CD4-positive, CD25-positive, alpha-beta regulatory T cell (primary cell): ENCODE measurements around the gene TMEM132A. TPM values are rescaled to one million over a fixed set of nuclear protein-coding genes. Genes with fewer than 3 reads are reported as not detected.
A peak's percentile ranks its signal among the peaks of the same experiment; 100 is the strongest.

Experiments used
- ATAC-seq, 2 donors: fragments of 150-1000 bp; cut with Tn5 transposase; one replicate each; pipeline ENCODE4 v1.10.0; 2021; ENCODE audit warnings: low read depth in 2 of 2, moderate number of reproducible peaks in 2 of 2, moderate library complexity in 1 of 2
- DNase-seq, 3 donors: peaks; one replicate each; pipeline versions ENCODE4 v3.0.0 to v3.0.0-alpha.2; 2012 to 2022; ENCODE audit warnings: mixed read lengths in 1 of 3
- H3K27ac ChIP-seq: one replicate; pipeline ENCODE4 v1.7.0; 2013; ENCODE audit warnings: mild to moderate bottlenecking, low read length; ENCODE audit not compliant: insufficient read depth, poor library complexity, severe bottlenecking
- H3K27me3 ChIP-seq: one replicate; pipeline ENCODE4 v1.7.0; 2013; ENCODE audit warnings: low read length; ENCODE audit not compliant: control insufficient read depth, insufficient read depth
- H3K36me3 ChIP-seq: one replicate; pipeline ENCODE4 v1.7.0; 2013; ENCODE audit warnings: mild to moderate bottlenecking, low read length, moderate library complexity; ENCODE audit not compliant: control insufficient read depth, insufficient read depth
- H3K4me1 ChIP-seq: 2 replicates; pipeline ENCODE4 v1.7.0; 2013; ENCODE audit warnings: mild to moderate bottlenecking, low read length; ENCODE audit not compliant: insufficient read depth, control insufficient read depth, poor library complexity, severe bottlenecking
- H3K4me3 ChIP-seq: one replicate; pipeline ENCODE4 v1.7.0; 2013; ENCODE audit warnings: low read depth, mild to moderate bottlenecking, low read length, moderate library complexity
- H3K9me3 ChIP-seq, 2 experiments: 1 replicate in 1 of 2; 2 replicates in 1 of 2; pipeline ENCODE4 v1.7.0; 2013; ENCODE audit warnings: low read length in 2 of 2, mild to moderate bottlenecking in 1 of 2, moderate library complexity in 1 of 2; ENCODE audit not compliant: control insufficient read depth in 2 of 2
- H3K27ac Mint-ChIP-seq, 3 donors: one replicate each; pipeline ENCODE4 v1.8.0; 2020 to 2022; ENCODE audit warnings: mild to moderate bottlenecking in 3 of 3, mixed read lengths in 3 of 3, moderate library complexity in 2 of 3
- H3K27me3 Mint-ChIP-seq: one replicate; pipeline ENCODE4 v1.8.0; 2022; ENCODE audit warnings: mild to moderate bottlenecking, mixed read lengths
- H3K36me3 Mint-ChIP-seq: one replicate; pipeline ENCODE4 v1.8.0; 2020; ENCODE audit warnings: mixed read lengths
- H3K4me1 Mint-ChIP-seq, 4 donors: one replicate each; pipeline ENCODE4 v1.8.0; 2020 to 2022; ENCODE audit warnings: mixed read lengths in 4 of 4, mild to moderate bottlenecking in 1 of 4
- H3K4me3 Mint-ChIP-seq, 4 donors: one replicate each; pipeline ENCODE4 v1.8.0; 2020 to 2022; ENCODE audit warnings: mild to moderate bottlenecking in 4 of 4, mixed read lengths in 4 of 4, moderate library complexity in 3 of 4
- H3K9me3 Mint-ChIP-seq, 7 donors: one replicate each; pipeline ENCODE4 v1.8.0; 2020 to 2022; ENCODE audit warnings: mixed read lengths in 7 of 7, mild to moderate bottlenecking in 3 of 7, moderate library complexity in 2 of 7
- polyA plus RNA-seq, 4 donors: library from polyadenylated mRNA; unstranded; fragments of 300-500 nt; fragmentation: Illumina TruSeq; gene quantifications; one replicate each; pipeline ENCODE4 v1.2.3, GENCODE V29; 2021
- total RNA-seq: library from RNA; stranded (reverse); gene quantifications from one replicate; pipeline ENCODE4 v1.2.3, GENCODE V29; 2022

Gene TMEM132A
- total and polyA plus RNA-seq, 5 donors from 2014 or later: not detected

DNA sequence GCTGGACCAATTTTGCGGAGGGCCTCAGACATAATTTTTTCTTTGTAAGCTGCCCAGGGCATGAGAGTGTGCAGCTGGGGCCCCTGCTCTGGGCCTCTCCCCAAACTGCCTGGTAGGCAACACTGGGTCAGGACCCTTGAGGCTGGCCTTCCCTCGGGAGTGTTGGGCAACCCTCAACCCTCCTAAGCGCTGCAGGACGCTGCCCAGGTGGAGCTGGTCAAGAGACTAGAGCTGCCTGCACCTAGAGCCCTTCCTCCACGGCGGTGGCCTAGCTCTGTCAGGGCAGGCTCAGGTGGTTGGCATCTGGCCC is 505 bp upstream of the TMEM132A start:
- no peak overlapping the region for H3K4me3 ChIP-seq

DNA sequence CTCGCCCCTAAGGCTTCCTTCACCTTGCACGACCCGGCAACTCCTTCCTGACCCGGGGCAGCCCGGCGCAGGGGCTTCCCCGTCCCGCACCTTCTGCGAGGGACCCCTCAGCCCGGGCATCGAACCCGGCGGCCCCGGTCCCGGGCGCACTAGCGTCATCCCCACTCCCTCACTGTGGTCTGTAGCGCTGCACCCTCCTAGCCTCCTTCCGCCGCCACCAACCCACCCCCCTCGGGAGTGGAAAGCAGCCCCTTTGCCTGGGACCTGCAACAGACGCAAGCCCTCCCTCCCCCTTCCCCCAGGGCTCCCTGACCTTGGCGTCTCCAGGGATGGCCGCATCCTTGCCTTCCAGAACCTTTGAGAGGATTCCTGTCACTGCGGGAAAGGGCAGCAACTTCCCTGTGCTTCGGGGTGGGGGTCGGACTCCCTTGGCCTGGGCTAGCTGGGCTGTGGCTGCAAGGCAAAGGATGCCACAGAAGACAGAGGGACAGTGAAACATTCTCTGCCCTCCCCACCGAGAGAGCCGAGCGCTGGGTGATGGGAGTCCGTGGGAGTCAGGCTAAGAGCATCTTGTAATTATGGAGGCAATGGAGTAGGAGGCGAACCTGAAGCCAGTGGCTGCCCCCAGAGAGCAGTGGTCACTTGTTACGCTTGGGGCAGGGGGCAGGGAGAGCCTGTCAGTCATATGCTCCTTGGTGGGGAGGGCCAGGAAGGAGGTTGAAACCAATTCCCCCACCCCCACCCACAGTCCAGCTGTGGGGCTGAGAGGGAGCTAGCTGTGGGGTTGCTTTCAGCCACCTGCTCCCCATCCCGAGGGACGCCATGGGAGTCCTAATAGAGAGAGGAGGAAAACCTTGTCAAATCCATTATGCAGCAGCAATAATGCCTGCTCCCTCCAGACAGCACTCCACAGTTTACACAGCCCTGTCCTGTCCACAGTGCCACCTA is 920 bp downstream of the TMEM132A start:
- Mint-ChIP-seq H3K4me3 (peak overlapping the region; percentile 43 to 72 (median 57)), H3K27ac (peak overlapping the region in 1 of 3 donors; percentile 69), H3K9me3 (no peaks in the 10 kb centered on the region), H3K27me3 (peaks cover 30% of the 10 kb centered on the region), H3K4me1 (peaks cover 0 to 16% (median 8%) of the 10 kb centered on the region in 4 donors), H3K36me3 (peaks cover 27% of the 10 kb centered on the region)
- Histone ChIP-seq H3K36me3 (peaks cover 35% of the 10 kb centered on the region), H3K4me1 (peaks cover 21% of the 10 kb centered on the region), H3K27ac (no peak overlapping the region), H3K9me3 (no peaks in the 10 kb centered on the region), H3K27me3 (peaks cover 8% of the 10 kb centered on the region), H3K4me3 (no peak overlapping the region)
- ATAC-seq (no peak), DNase-seq (no peak)

More for the DNA sequence above, 505 bp upstream of the TMEM132A start:
- ATAC-seq: no peak
- Histone ChIP-seq H3K27ac (no peak overlapping the region), H3K27me3 (peaks cover 5% of the 10 kb centered on the region), H3K36me3 (peaks cover 45% of the 10 kb centered on the region), H3K9me3 (no peaks in the 10 kb centered on the region), H3K4me1 (peaks cover 21% of the 10 kb centered on the region)
- Mint-ChIP-seq H3K36me3 (peaks cover 36% of the 10 kb centered on the region), H3K9me3 (no peaks in the 10 kb centered on the region), H3K27ac (no peak overlapping the region), H3K27me3 (peaks cover 30% of the 10 kb centered on the region), H3K4me3 (peak overlapping the region in 3 of 4 donors; percentile 30 to 70 (median 67)), H3K4me1 (peaks cover 0 to 25% (median 8%) of the 10 kb centered on the region in 4 donors)
- no peak for DNase-seq

DNA sequence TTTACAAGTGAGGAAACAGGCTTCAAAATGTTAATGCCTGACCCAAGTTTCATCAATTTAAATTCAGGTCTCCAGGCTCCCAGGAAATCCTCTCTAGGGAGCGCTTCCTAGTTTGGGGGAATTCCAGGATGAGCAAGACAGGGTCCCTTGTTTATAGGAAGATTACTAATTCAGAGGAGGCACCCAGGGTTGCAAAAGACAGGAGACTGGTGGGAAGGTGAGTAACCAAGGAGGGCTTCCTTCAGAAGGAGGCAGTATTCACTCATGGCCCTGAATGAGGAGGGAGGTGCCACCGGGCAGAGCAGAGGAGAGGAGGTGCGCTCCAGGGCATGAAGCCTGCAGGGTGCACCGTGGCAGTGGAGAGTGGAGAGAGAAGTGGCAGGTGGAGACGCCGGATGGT is 1.6 kb downstream of the TMEM132A start:
- H3K36me3 Mint-ChIP-seq: peaks cover 20% of the 10 kb centered on the region
- H3K4me1 Mint-ChIP-seq: peaks cover 0 to 15% (median 6%) of the 10 kb centered on the region in 4 donors
- Histone ChIP-seq H3K4me3 (no peak overlapping the region), H3K9me3 (no peaks in the 10 kb centered on the region), H3K27me3 (peaks cover 8% of the 10 kb centered on the region), H3K27ac (no peak overlapping the region), H3K36me3 (peaks cover 28% of the 10 kb centered on the region), H3K4me1 (peaks cover 21% of the 10 kb centered on the region)
- no peaks in the 10 kb centered on the region for H3K9me3 Mint-ChIP-seq
- DNase-seq: no peak
- H3K27ac Mint-ChIP-seq: peak overlapping the region in 1 of 3 donors; percentile 15
- H3K4me3 Mint-ChIP-seq: peak overlapping the region in 2 of 4 donors; percentile 61 to 75
- ATAC-seq: no peak
- peaks cover 33% of the 10 kb centered on the region for H3K27me3 Mint-ChIP-seq

DNA sequence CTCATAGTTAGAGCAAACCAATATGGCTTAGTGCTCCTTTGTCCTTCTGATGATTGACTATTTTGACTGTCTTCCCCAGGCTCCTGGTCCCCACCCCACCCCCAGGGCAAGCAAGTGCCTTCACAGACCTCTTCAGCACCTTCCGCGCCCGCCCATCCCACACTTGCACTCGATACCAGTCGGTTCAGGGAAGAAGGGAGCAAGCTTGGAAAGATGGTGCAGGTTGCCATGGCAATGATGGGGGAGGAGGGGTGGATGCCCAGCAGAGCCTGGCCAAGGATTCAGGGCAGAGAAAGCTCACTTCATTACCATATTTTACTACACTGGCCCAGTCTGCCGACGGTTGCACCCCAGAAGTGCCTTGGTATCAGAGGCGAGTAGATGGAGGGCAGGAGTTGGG is 2.2 kb downstream of the TMEM132A start:
- ATAC-seq: no peak
- H3K4me1 Mint-ChIP-seq: peaks cover 0 to 15% (median 6%) of the 10 kb centered on the region in 4 donors
- no peak for DNase-seq
- peaks cover 16% of the 10 kb centered on the region for H3K36me3 Mint-ChIP-seq
- H3K27me3 Mint-ChIP-seq: peaks cover 34% of the 10 kb centered on the region
- no peaks in the 10 kb centered on the region for H3K9me3 Mint-ChIP-seq
- Histone ChIP-seq H3K27me3 (peaks cover 8% of the 10 kb centered on the region), H3K9me3 (no peaks in the 10 kb centered on the region), H3K4me1 (peaks cover 21% of the 10 kb centered on the region), H3K36me3 (peaks cover 22% of the 10 kb centered on the region), H3K4me3 (no peak overlapping the region), H3K27ac (no peak overlapping the region)
- peak overlapping the region in 2 of 4 donors; percentile 40 to 61 for H3K4me3 Mint-ChIP-seq
- no peak overlapping the region for H3K27ac Mint-ChIP-seq

DNA sequence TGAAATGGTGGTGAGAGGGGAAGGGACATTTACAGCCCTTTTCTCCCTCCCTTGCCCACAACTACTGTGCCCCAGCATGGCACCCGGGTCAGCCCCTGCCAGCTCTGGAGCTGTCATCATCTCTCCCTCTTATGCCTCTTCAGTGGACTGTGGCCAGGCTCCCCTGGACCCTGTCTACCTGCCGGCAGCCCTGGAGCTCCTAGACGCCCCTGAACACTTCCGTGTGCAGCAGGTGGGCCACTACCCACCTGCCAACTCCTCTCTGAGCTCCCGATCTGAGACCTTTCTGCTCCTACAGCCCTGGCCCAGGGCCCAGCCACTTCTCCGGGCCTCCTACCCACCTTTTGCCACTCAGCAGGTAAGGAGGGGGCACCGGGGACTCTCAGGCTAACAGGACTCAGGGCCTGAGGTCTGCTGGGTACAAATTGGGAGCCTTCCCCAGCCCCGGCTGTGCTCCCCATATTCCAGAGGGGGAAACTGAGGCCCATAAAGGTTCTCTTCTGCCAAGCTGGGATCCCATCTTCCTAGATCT is 2.9 kb downstream of the TMEM132A start:
- DNase-seq: no peak
- no peaks in the 10 kb centered on the region for H3K9me3 Mint-ChIP-seq
- no peak overlapping the region for H3K27ac Mint-ChIP-seq
- Histone ChIP-seq H3K27ac (no peak overlapping the region), H3K27me3 (peaks cover 8% of the 10 kb centered on the region), H3K9me3 (no peaks in the 10 kb centered on the region), H3K36me3 (peaks cover 15% of the 10 kb centered on the region), H3K4me1 (peaks cover 21% of the 10 kb centered on the region), H3K4me3 (no peak overlapping the region)
- no peak for ATAC-seq
- peaks cover 34% of the 10 kb centered on the region for H3K27me3 Mint-ChIP-seq
- H3K4me3 Mint-ChIP-seq: peak overlapping the region in 2 of 4 donors; percentile 4 to 6
- H3K4me1 Mint-ChIP-seq: peaks cover 0 to 15% (median 6%) of the 10 kb centered on the region in 4 donors
- peaks cover 12% of the 10 kb centered on the region for H3K36me3 Mint-ChIP-seq

DNA sequence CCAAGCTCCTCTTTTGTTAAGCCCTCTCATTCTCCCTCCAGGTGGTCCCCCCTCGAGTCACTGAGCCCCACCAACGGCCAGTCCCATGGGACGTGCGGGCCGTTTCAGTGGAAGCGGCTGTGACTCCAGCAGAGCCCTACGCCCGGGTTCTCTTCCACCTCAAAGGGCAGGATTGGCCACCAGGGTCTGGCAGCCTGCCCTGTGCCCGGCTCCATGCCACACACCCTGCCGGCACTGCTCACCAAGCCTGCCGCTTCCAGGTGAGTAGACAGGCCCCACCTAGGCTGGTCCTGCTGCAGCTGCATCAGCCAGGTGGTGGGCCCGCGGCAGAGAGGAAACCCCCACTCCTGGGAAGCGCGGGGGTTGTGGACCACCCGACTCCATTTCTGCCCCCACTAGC is 3.3 kb downstream of the TMEM132A start:
- peaks cover 8% of the 10 kb centered on the region for H3K27me3 ChIP-seq
- no peak overlapping the region for H3K4me3 Mint-ChIP-seq

DNA sequence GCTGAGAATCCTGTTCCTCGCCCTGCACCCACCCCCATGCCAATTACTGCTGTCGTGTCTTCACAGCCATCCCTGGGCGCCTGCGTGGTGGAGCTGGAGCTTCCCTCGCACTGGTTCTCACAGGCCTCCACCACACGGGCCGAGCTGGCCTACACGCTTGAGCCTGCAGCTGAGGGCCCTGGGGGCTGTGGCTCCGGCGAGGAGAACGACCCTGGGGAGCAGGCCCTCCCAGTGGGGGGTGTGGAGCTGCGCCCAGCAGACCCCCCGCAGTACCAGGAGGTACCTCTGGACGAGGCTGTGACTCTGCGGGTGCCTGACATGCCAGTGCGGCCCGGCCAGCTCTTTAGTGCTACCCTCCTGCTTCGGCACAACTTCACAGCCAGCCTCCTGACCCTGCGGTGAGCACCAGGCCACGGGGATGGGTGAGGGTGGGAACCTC is 4.3 kb downstream of the TMEM132A start:
- Histone ChIP-seq H3K36me3 (peaks cover 1% of the 10 kb centered on the region), H3K4me1 (peaks cover 21% of the 10 kb centered on the region), H3K27me3 (peaks cover 8% of the 10 kb centered on the region), H3K9me3 (no peaks in the 10 kb centered on the region), H3K4me3 (no peak overlapping the region), H3K27ac (no peak overlapping the region)
- H3K4me3 Mint-ChIP-seq: no peak overlapping the region
- H3K4me1 Mint-ChIP-seq: peaks cover 0 to 12% (median 4%) of the 10 kb centered on the region in 4 donors
- H3K27me3 Mint-ChIP-seq: peaks cover 29% of the 10 kb centered on the region
- no peak overlapping the region for H3K27ac Mint-ChIP-seq
- peaks cover 3% of the 10 kb centered on the region for H3K36me3 Mint-ChIP-seq
- H3K9me3 Mint-ChIP-seq: no peaks in the 10 kb centered on the region
- DNase-seq (no peak), ATAC-seq (no peak)

More for the DNA sequence above, 3.3 kb downstream of the TMEM132A start:
- Mint-ChIP-seq H3K9me3 (no peaks in the 10 kb centered on the region), H3K27me3 (peaks cover 34% of the 10 kb centered on the region), H3K4me1 (peaks cover 0 to 15% (median 6%) of the 10 kb centered on the region in 4 donors), H3K36me3 (peaks cover 7% of the 10 kb centered on the region), H3K27ac (no peak overlapping the region)
- DNase-seq (no peak), ATAC-seq (no peak)
- H3K27ac ChIP-seq: no peak overlapping the region
- H3K4me3 ChIP-seq: no peak overlapping the region
- H3K36me3 ChIP-seq: peaks cover 11% of the 10 kb centered on the region
- H3K4me1 ChIP-seq: peaks cover 21% of the 10 kb centered on the region
- H3K9me3 ChIP-seq: no peaks in the 10 kb centered on the region
